Lower lobe of right lung (tissue), 2 donors: ENCODE results near the gene PTPRN2. TPM values are rescaled to one million over a fixed set of nuclear protein-coding genes. Genes with fewer than 3 reads are reported as not detected.

ENCODE experiments used
- ATAC-seq, 2 donors: fragments of 200-7000 bp; cut with Tn5 transposase; one replicate each; pipeline ENCODE4 v1.9.1; 2020 to 2022; ENCODE audit warnings: mild to moderate bottlenecking in 2 of 2, moderate library complexity in 2 of 2
- DNase-seq: peaks from one replicate; pipeline ENCODE4 v3.0.0-alpha.2; 2020
- H3K27ac ChIP-seq: fragments of 200-600 bp; one replicate; pipeline ENCODE4 v1.8.0; 2022
- H3K27me3 ChIP-seq: fragments of 200-600 bp; one replicate; pipeline ENCODE4 v1.8.0; 2022; ENCODE audit warnings: low read depth
- H3K36me3 ChIP-seq: fragments of 200-600 bp; one replicate; pipeline ENCODE4 v1.8.0; 2022; ENCODE audit warnings: mild to moderate bottlenecking
- H3K4me1 ChIP-seq: fragments of 200-600 bp; one replicate; pipeline ENCODE4 v1.8.0; 2022
- H3K4me3 ChIP-seq: fragments of 200-600 bp; one replicate; pipeline ENCODE4 v1.8.0; 2022; ENCODE audit warnings: mild to moderate bottlenecking
- H3K9me3 ChIP-seq: fragments of 200-600 bp; one replicate; pipeline ENCODE4 v1.8.0; 2022
- CTCF ChIP-seq: fragments of 200-600 bp; IDR thresholded peaks from one replicate; pipeline ENCODE4 v1.8.0; 2022; ENCODE audit warnings: antibody characterized with exemption, mild to moderate bottlenecking
- intact Hi-C: fragments of 100-400 bp; cut with DNase I; formaldehyde crosslinking; loops from one replicate; pipeline ENCODE4 v1.11.0; 2022
- total RNA-seq: library from RNA; stranded (reverse); fragmentation: NEBNext Ultra II Directional; extraction: Animal tissue kit (Norgen Biotek cat#: 25700); gene quantifications from one replicate; pipeline ENCODE4 v1.2.1, GENCODE V29; 2021
- donor health status: DM: no; HTN: yes; CAD: no; lungs with severe emphysema.

PTPRN2 gene
- total RNA-seq, 1 donor from 2014 or later: 6.8 TPM

- Histone ChIP-seq H3K36me3 (no peaks in the 10 kb centered on the region), H3K9me3 (no peaks in the 10 kb centered on the region), H3K27ac (no peak overlapping the region), H3K4me3 (no peak overlapping the region), H3K27me3 (no peaks in the 10 kb centered on the region), H3K4me1 (no peaks in the 10 kb centered on the region)
- DNase-seq (no peak), ATAC-seq (peak; percentile 32 to 65)
- no peak for TF ChIP-seq CTCF
- intact Hi-C loops: no loop called here
These were observed 320.5 kb downstream of the PTPRN2 start for GRCh38 chr7:158266817-158267741.

GRCh38 chr7:158266426-158266816, 321.2 kb downstream of the PTPRN2 start:
- Histone ChIP-seq H3K4me1 (no peaks in the 10 kb centered on the region), H3K27me3 (no peaks in the 10 kb centered on the region), H3K27ac (no peak overlapping the region), H3K9me3 (no peaks in the 10 kb centered on the region), H3K36me3 (no peaks in the 10 kb centered on the region), H3K4me3 (no peak overlapping the region)
- TF ChIP-seq CTCF: no peak
- ATAC-seq (no peak), DNase-seq (no peak)
- intact Hi-C loops: no loop called here

- no peaks in the 10 kb centered on the region for H3K9me3 ChIP-seq
- DNase-seq (no peak), ATAC-seq (no peak)
- no peaks in the 10 kb centered on the region for H3K27me3 ChIP-seq
- H3K4me3 ChIP-seq: no peak overlapping the region
- no peaks in the 10 kb centered on the region for H3K4me1 ChIP-seq
- H3K36me3 ChIP-seq: no peaks in the 10 kb centered on the region
- intact Hi-C loops: no loop called here
- TF ChIP-seq CTCF: no peak
- no peak overlapping the region for H3K27ac ChIP-seq
These were observed 321.9 kb downstream of the PTPRN2 start for GRCh38 chr7:158265743-158266080.

GRCh38 chr7:158264881-158265742, 322.5 kb downstream of the PTPRN2 start:
- intact Hi-C loops: no loop called here
- no peaks in the 10 kb centered on the region for H3K9me3 ChIP-seq
- ATAC-seq: no peak
- DNase-seq: peak; percentile 30
- no peaks in the 10 kb centered on the region for H3K4me1 ChIP-seq
- H3K27me3 ChIP-seq: no peaks in the 10 kb centered on the region
- no peaks in the 10 kb centered on the region for H3K36me3 ChIP-seq
- no peak overlapping the region for H3K4me3 ChIP-seq
- no peak for TF ChIP-seq CTCF
- H3K27ac ChIP-seq: no peak overlapping the region

- H3K27me3 ChIP-seq: no peaks in the 10 kb centered on the region
- H3K9me3 ChIP-seq: no peaks in the 10 kb centered on the region
- ATAC-seq: no peak
- H3K27ac ChIP-seq: no peak overlapping the region
- intact Hi-C loops: no loop called here
- no peak for DNase-seq
- no peaks in the 10 kb centered on the region for H3K4me1 ChIP-seq
- H3K36me3 ChIP-seq: no peaks in the 10 kb centered on the region
- no peak overlapping the region for H3K4me3 ChIP-seq
- TF ChIP-seq CTCF: no peak
These were observed 323.5 kb downstream of the PTPRN2 start for GRCh38 chr7:158263964-158264748.
